H1 (cell line): ENCODE data around the gene UBL4B. TPM values are rescaled to one million over a fixed set of nuclear protein-coding genes. Genes with fewer than 3 reads are reported as not detected.

Experiments
- CTCF ChIA-PET: fragments of 300-600 bp; sonication (Branson Sonifier 250); formaldehyde crosslinking; loops from one replicate; lab custom pipeline; 2021; ENCODE audit not compliant: partially characterized antibody; lab: Charles Lee
- POLR2A ChIA-PET: fragments of 300-600 bp; sonication (Branson Sonifier 250); formaldehyde crosslinking; loops from one replicate; lab custom pipeline; 2021; ENCODE audit warnings: inconsistent platforms; ENCODE audit not compliant: partially characterized antibody; lab: Charles Lee
- DNase-seq, 2 experiments: peaks; one replicate each; pipeline versions ENCODE4 v3.0.0 to v3.0.0-alpha.2; 2010 to 2022; ENCODE audit warnings: low spot score in 2 of 2, low read depth in 1 of 2, mixed read lengths in 1 of 2
- FAIRE-seq: peaks from 2 replicates; lab custom pipeline; 2011; peaks lifted over from hg19 to GRCh38; lab: Jason Lieb, UNC
- H2AFZ ChIP-seq: 2 replicates; pipeline ENCODE4 v1.8.1; 2012; ENCODE audit warnings: low read length, inconsistent platforms
- H2AK5ac ChIP-seq: 2 replicates; pipeline ENCODE4 v1.6.1; 2013; ENCODE audit warnings: low read depth, low read length
- H2BK120ac ChIP-seq: replicated peaks from 2 replicates; pipeline ENCODE3; 2013; ENCODE audit warnings: low read depth, low read length, inconsistent platforms
- H2BK12ac ChIP-seq: 2 replicates; pipeline ENCODE4 v1.6.1; 2013; ENCODE audit warnings: low read depth, low read length
- H2BK15ac ChIP-seq: 2 replicates; pipeline ENCODE4 v1.6.1; 2013; ENCODE audit warnings: low read length
- H2BK20ac ChIP-seq: 2 replicates; pipeline ENCODE4 v1.6.1; 2013; ENCODE audit warnings: low read length
- H2BK5ac ChIP-seq: 2 replicates; pipeline ENCODE4 v1.6.1; 2013; ENCODE audit warnings: low read depth, low read length
- H3K14ac ChIP-seq: 2 replicates; pipeline ENCODE4 v1.6.1; 2013; ENCODE audit warnings: inconsistent platforms; ENCODE audit not compliant: insufficient read length
- H3K18ac ChIP-seq: 2 replicates; pipeline ENCODE4 v1.6.1; 2013; ENCODE audit warnings: low read length; ENCODE audit errors: extremely low read depth
- H3K23ac ChIP-seq: 2 replicates; pipeline ENCODE4 v1.6.1; 2013; ENCODE audit warnings: inconsistent platforms; ENCODE audit not compliant: insufficient read length
- H3K23me2 ChIP-seq: 2 replicates; pipeline ENCODE4 v1.6.1; 2013; ENCODE audit warnings: low read depth, low read length
- H3K27ac ChIP-seq: 2 replicates; pipeline ENCODE4 v1.6.1; 2011; ENCODE audit warnings: low read depth, low read length, inconsistent platforms
- H3K27me3 ChIP-seq, 4 experiments: replicated peaks in 1 of 4; 1 replicate in 1 of 4; 2 replicates in 3 of 4; pipeline versions ENCODE4 v1.6.1 to v1.8.1; 2011 to 2013; ENCODE audit warnings: low read length in 3 of 4, mild to moderate bottlenecking in 3 of 4, inconsistent platforms in 2 of 4, mixed read lengths in 2 of 4, moderate library complexity in 1 of 4; ENCODE audit not compliant: control insufficient read depth in 3 of 4, insufficient read depth in 3 of 4; ENCODE audit errors: extremely low read depth in 1 of 4
- H3K36me3 ChIP-seq, 4 experiments: 2 replicates each; pipeline versions ENCODE4 v1.6.1 to v1.8.1; 2011 to 2013; ENCODE audit warnings: mild to moderate bottlenecking in 4 of 4, low read length in 3 of 4, moderate library complexity in 2 of 4, control low read depth in 1 of 4, inconsistent platforms in 1 of 4; ENCODE audit not compliant: insufficient read depth in 4 of 4, control insufficient read depth in 2 of 4
- H3K4ac ChIP-seq: replicated peaks from 2 replicates; pipeline ENCODE3; 2013; ENCODE audit warnings: low read length, low read depth, mixed read lengths, inconsistent platforms; ENCODE audit not compliant: insufficient read length
- H3K4me1 ChIP-seq, 4 experiments: replicated peaks in 1 of 4; 1 replicate in 1 of 4; 2 replicates in 3 of 4; pipeline versions ENCODE4 v1.6.1 to v1.8.1; 2011 to 2013; ENCODE audit warnings: low read length in 3 of 4, inconsistent platforms in 2 of 4, mixed read lengths in 1 of 4; ENCODE audit not compliant: insufficient read depth in 4 of 4, control insufficient read depth in 3 of 4
- H3K4me2 ChIP-seq, 2 experiments: 2 replicates each; pipeline versions ENCODE4 v1.6.1 to v1.8.1; 2011 to 2013; ENCODE audit warnings: low read depth in 2 of 2, low read length in 2 of 2, control low read depth in 1 of 2, inconsistent platforms in 1 of 2, mild to moderate bottlenecking in 1 of 2; ENCODE audit not compliant: insufficient read depth in 1 of 2
- H3K4me3 ChIP-seq, 4 experiments: fragments of 200-600, 300-600 bp in 1 of 4; sonication (generic), shearing (Covaris generic), sonication (Bioruptor Twin) in 1 of 4; 2 replicates each; pipeline versions ENCODE4 v1.5.1 to v1.8.1; 2011 to 2016; ENCODE audit warnings: low read length in 4 of 4, low read depth in 3 of 4, control low read depth in 2 of 4, inconsistent platforms in 2 of 4, mild to moderate bottlenecking in 2 of 4, mixed read lengths in 1 of 4, moderate library complexity in 1 of 4; ENCODE audit not compliant: insufficient read depth in 2 of 4; ENCODE audit errors: extremely low read depth in 1 of 4
- H3K56ac ChIP-seq: replicated peaks from 2 replicates; pipeline ENCODE3; 2013; ENCODE audit warnings: low read depth, mild to moderate bottlenecking, mixed read lengths, low read length, inconsistent platforms; ENCODE audit not compliant: insufficient read length
- H3K79me1 ChIP-seq: 2 replicates; pipeline ENCODE4 v1.6.1; 2013; ENCODE audit warnings: low read depth, low read length, control low read depth
- H3K79me2 ChIP-seq, 2 experiments: 2 replicates each; pipeline versions ENCODE4 v1.6.1 to v1.8.1; 2012 to 2013; ENCODE audit warnings: low read length in 2 of 2, mild to moderate bottlenecking in 2 of 2, inconsistent platforms in 1 of 2; ENCODE audit not compliant: insufficient read depth in 2 of 2, control insufficient read depth in 1 of 2
- H3K9ac ChIP-seq, 4 experiments: replicated peaks in 1 of 4; 1 replicate in 1 of 4; 2 replicates in 3 of 4; pipeline versions ENCODE4 v1.6.1 to v1.8.1; 2011 to 2013; ENCODE audit warnings: low read depth in 3 of 4, low read length in 3 of 4, control low read depth in 2 of 4, mild to moderate bottlenecking in 2 of 4, moderate library complexity in 2 of 4, inconsistent platforms in 1 of 4; ENCODE audit errors: extremely low read depth in 1 of 4
- H3K9me3 ChIP-seq, 2 experiments: 2 replicates each; pipeline versions ENCODE4 v1.6.1 to v1.8.1; 2012 to 2013; ENCODE audit warnings: mild to moderate bottlenecking in 2 of 2, moderate library complexity in 2 of 2, control low read depth in 1 of 2, inconsistent platforms in 1 of 2, low read depth in 1 of 2, low read length in 1 of 2, mixed read lengths in 1 of 2; ENCODE audit not compliant: insufficient read depth in 2 of 2
- H4K20me1 ChIP-seq, 2 experiments: replicated peaks in 1 of 2; 2 replicates each; pipeline versions ENCODE3 to v1.8.1; 2011 to 2013; ENCODE audit warnings: inconsistent platforms in 2 of 2, low read length in 2 of 2, mild to moderate bottlenecking in 1 of 2; ENCODE audit not compliant: insufficient read depth in 2 of 2, control insufficient read depth in 1 of 2
- H4K5ac ChIP-seq: 2 replicates; pipeline ENCODE4 v1.6.1; 2013; ENCODE audit warnings: low read length, low read depth, mixed read lengths, inconsistent platforms; ENCODE audit not compliant: insufficient read length
- H4K8ac ChIP-seq: 2 replicates; pipeline ENCODE4 v1.8.0; 2013; ENCODE audit warnings: mild to moderate bottlenecking, moderate library complexity, low read length, inconsistent platforms; ENCODE audit not compliant: insufficient read depth; ENCODE audit errors: extremely low read depth
- H4K91ac ChIP-seq: replicated peaks from 2 replicates; pipeline ENCODE3; 2013; ENCODE audit warnings: low read length, mixed read lengths, inconsistent platforms; ENCODE audit not compliant: insufficient read length
- BRCA1 ChIP-seq: IDR thresholded peaks from 2 replicates; pipeline ENCODE4 v1.6.1; 2012; ENCODE audit warnings: low read depth, low read length, improper control_type of control experiment
- CEBPB ChIP-seq: IDR thresholded peaks from 2 replicates; pipeline ENCODE4 v1.6.1; 2012; ENCODE audit warnings: low read depth, low read length
- CTCF ChIP-seq, 3 experiments: IDR thresholded peaks; 1 replicate in 2 of 3; 2 replicates in 1 of 3; pipeline versions ENCODE4 v1.5.1 to v1.6.1; 2011; ENCODE audit warnings: low read length in 3 of 3, mild to moderate bottlenecking in 3 of 3, inconsistent platforms in 2 of 3, low read depth in 1 of 3, moderate library complexity in 1 of 3; ENCODE audit not compliant: insufficient read depth in 1 of 3; ENCODE audit errors: control extremely low read depth in 1 of 3
- E2F6 ChIP-seq: IDR thresholded peaks from 2 replicates; pipeline ENCODE4 v1.6.1; 2012; ENCODE audit warnings: inconsistent platforms
- GTF2F1 ChIP-seq: IDR thresholded peaks from 2 replicates; pipeline ENCODE4 v1.6.1; 2012; ENCODE audit warnings: low read depth, low read length, improper control_type of control experiment, borderline replicate concordance
- RXRA ChIP-seq: IDR thresholded peaks from 2 replicates; pipeline ENCODE4 v1.6.1; 2011; ENCODE audit warnings: low read depth, mild to moderate bottlenecking, low read length, moderate library complexity; ENCODE audit not compliant: insufficient read depth
- TBP ChIP-seq: IDR thresholded peaks from 2 replicates; pipeline ENCODE4 v1.6.1; 2011; ENCODE audit warnings: low read depth, low read length, improper control_type of control experiment
- WGBS, 2 experiments: shearing (Covaris generic) in 1 of 2; methylation state at CpG; one replicate each; pipeline versions ENCODE4 v1.1.6 to v1.1.7; 2013 to 2015; ENCODE audit warnings: low lambda C conversion rate in 2 of 2, mixed read lengths in 2 of 2, inconsistent platforms in 1 of 2, low coverage in 1 of 2, missing lambda C conversion rate in 1 of 2; ENCODE audit not compliant: insufficient replicate concordance in 2 of 2, insufficient coverage in 1 of 2, insufficient read length in 1 of 2; ENCODE audit errors: extremely low coverage in 1 of 2, missing lambda C conversion rate in 1 of 2; 5-methylcytosine and 5-hydroxymethylcytosine counted together
- polyA plus RNA-seq, 7 experiments: library from polyadenylated mRNA; depleted of rRNA in 3 of 7; stranded (reverse) in 5 of 7; unstranded in 2 of 7; fragments of >200 nt in 5 of 7; fragments of 200-250 nt in 2 of 7; gene quantifications; 1 replicate in 5 of 7; 2 replicates in 1 of 7; 4 replicates in 1 of 7; pipeline versions ENCODE4 v1.2.1 to v1.2.3, GENCODE V29; 2011 to 2013; ENCODE audit warnings: missing spikeins in 2 of 7, mixed read lengths in 2 of 7
- total RNA-seq: library from RNA; stranded (reverse); fragmentation: NEBNext Ultra II Directional; extraction: Animal tissue kit (Norgen Biotek cat#: 25700); gene quantifications from 2 replicates; pipeline ENCODE4 v1.2.1, GENCODE V29; 2021

Gene UBL4B
- total and polyA plus RNA-seq, 2 of the 8 experiments (the other 6 are each of a cell fraction or from before 2014, with no cell fraction given), result 0.11 TPM; not detected in 1

- H3K56ac ChIP-seq, result no peak overlapping the region
- no peak overlapping the region for H3K27ac ChIP-seq
- H3K79me1 ChIP-seq, result no peaks in the 10 kb centered on the region
- H4K20me1 ChIP-seq, result no peaks in the 10 kb centered on the region
- no peak overlapping the region for H2AFZ ChIP-seq
- H3K9me3 ChIP-seq, result no peaks in the 10 kb centered on the region
- H2BK15ac ChIP-seq, result no peak overlapping the region
- H3K36me3 ChIP-seq, result no peaks in the 10 kb centered on the region
- DNase-seq (no peak), FAIRE-seq (no peak)
- H3K4me2 ChIP-seq, result no peak overlapping the region
- H2BK5ac ChIP-seq, result no peak overlapping the region
- no peak overlapping the region for H4K91ac ChIP-seq
- no peak overlapping the region for H4K8ac ChIP-seq
- H3K27me3 ChIP-seq, result no peaks in the 10 kb centered on the region; a peak in 2 of 7 replicates
- no peak overlapping the region for H3K23ac ChIP-seq
- no peak overlapping the region for H3K18ac ChIP-seq
- H2AK5ac ChIP-seq, result no peak overlapping the region
- no peak overlapping the region for H3K4ac ChIP-seq
- H2BK120ac ChIP-seq, result no peak overlapping the region
- H3K23me2 ChIP-seq, result no peaks in the 10 kb centered on the region
- POLR2A ChIA-PET, result interaction anchor here (0.6 to 1.6 kb wide), 3 partner anchors 8 to 27 kb away, joined by 3 to 4 read pairs (median 3); partner anchors contain the start of gene ALX3
- H3K14ac ChIP-seq, result no peak overlapping the region
- H2BK20ac ChIP-seq, result no peak overlapping the region
- no peak overlapping the region for H2BK12ac ChIP-seq
- H3K9ac ChIP-seq, result no peak overlapping the region
- no peak overlapping the region for H4K5ac ChIP-seq
- H3K79me2 ChIP-seq, result no peaks in the 10 kb centered on the region
- no peak overlapping the region for H3K4me3 ChIP-seq
- CTCF ChIA-PET, result interaction anchor here (0.8 to 52.4 kb wide), 7 partner anchors 9 to 398 kb away, joined by 3 to 1450 read pairs (median 5); partner anchors contain the start of genes ALX3, KCNC4, STRIP1 and UBL4B
- WGBS, 2 experiments, result 85% methylated on average over 11 of the region's 11 CpGs; no CpG with 5 or more reads in 1 of the 2 experiments
- no peaks in the 10 kb centered on the region for H3K4me1 ChIP-seq
- TF ChIP-seq TBP, result no peak
- no peak for TF ChIP-seq E2F6
- no peak for TF ChIP-seq RXRA
- no peak for TF ChIP-seq CTCF (IDR thresholded peaks at IDR 0.05; ENCODE audit: control extremely low read depth in 1 of 3, insufficient read depth in 1 of 3, low read depth in 1 of 3, low read length in 3 of 3)
- TF ChIP-seq GTF2F1, result no peak
- TF ChIP-seq BRCA1, result no peak
- no peak for TF ChIP-seq CEBPB
Measured at GRCh38 chr1:110097507-110098221, 14.6 kb upstream of the UBL4B start.
